Measurements from ENCODE around the gene ASAP3. TPM values are rescaled to one million over a fixed set of nuclear protein-coding genes. Genes with fewer than 3 reads are reported as not detected.

Gene ASAP3
- total and polyA plus RNA-seq, 9 of the 15 experiments (the other 6 are each of a cell fraction or from before 2014, with no cell fraction given), result 1.7 to 31.2 (median 17.4) TPM

DNA sequence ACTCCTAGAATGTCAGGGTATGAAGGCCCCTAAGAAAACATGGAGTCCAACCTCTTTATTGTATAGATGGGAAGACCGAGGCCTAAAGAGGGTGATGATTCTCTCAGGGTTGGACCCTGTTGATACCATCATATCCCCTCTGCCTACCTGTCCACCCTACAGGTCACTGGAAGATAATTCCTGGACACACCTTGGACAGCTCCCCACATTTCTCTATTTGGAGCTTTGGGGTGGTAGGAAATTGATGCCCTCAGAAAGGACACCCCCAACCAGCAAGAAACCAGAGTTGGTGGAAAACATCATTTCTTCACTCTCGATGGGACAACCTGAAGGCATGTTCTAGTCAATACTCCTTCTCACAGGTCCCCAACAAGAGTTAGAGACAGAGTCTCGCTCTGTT, 56.4 kb downstream of the ASAP3 start:
- no TSS peak for BruUV-seq (replicated peaks)
- intact Hi-C loops (cut with micrococcal nuclease), result loop anchor here (10.0 kb wide), 1 partner anchor 107 kb away; the partner anchor contains the start of gene E2F2
- DNase-seq (ENCODE audit: extremely low read depth in 1 of 4, low spot score in 3 of 4) (no peak), FAIRE-seq (no peak), ATAC-seq (no peak)
- H3K79me2 ChIP-seq (ENCODE audit: control insufficient read depth, insufficient read depth, low read length), result no peaks in the 10 kb centered on the region
- in situ Hi-C loops (cut with MboI), result no loop called here
- H4K20me1 ChIP-seq (replicated peaks; ENCODE audit: control insufficient read depth, insufficient read depth, low read length), result no peaks in the 10 kb centered on the region
- no peak overlapping the region for H3K9ac ChIP-seq (ENCODE audit: insufficient read depth in 1 of 2, low read depth in 2 of 2, low read length in 2 of 2)
- TF ChIP-seq ZNF644 (tag; IDR thresholded peaks at IDR 0.05; ENCODE audit: low read depth), result no peak
- TF ChIP-seq, protein P1, sequence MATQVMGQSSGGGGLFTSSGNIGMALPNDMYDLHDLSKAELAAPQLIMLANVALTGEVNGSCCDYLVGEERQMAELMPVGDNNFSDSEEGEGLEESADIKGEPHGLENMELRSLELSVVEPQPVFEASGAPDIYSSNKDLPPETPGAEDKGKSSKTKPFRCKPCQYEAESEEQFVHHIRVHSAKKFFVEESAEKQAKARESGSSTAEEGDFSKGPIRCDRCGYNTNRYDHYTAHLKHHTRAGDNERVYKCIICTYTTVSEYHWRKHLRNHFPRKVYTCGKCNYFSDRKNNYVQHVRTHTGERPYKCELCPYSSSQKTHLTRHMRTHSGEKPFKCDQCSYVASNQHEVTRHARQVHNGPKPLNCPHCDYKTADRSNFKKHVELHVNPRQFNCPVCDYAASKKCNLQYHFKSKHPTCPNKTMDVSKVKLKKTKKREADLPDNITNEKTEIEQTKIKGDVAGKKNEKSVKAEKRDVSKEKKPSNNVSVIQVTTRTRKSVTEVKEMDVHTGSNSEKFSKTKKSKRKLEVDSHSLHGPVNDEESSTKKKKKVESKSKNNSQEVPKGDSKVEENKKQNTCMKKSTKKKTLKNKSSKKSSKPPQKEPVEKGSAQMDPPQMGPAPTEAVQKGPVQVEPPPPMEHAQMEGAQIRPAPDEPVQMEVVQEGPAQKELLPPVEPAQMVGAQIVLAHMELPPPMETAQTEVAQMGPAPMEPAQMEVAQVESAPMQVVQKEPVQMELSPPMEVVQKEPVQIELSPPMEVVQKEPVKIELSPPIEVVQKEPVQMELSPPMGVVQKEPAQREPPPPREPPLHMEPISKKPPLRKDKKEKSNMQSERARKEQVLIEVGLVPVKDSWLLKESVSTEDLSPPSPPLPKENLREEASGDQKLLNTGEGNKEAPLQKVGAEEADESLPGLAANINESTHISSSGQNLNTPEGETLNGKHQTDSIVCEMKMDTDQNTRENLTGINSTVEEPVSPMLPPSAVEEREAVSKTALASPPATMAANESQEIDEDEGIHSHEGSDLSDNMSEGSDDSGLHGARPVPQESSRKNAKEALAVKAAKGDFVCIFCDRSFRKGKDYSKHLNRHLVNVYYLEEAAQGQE (IDR thresholded peaks at IDR 0.05; ENCODE audit: borderline replicate concordance), result peak; percentile 67
- TF ChIP-seq, protein P1 (CRISPR knock-in tag; IDR thresholded peaks at IDR 0.05; ENCODE audit: low read depth), result no peak
- no peaks in the 10 kb centered on the region for H3K9me1 ChIP-seq (ENCODE audit: control insufficient read depth, insufficient read depth, low read length)
- ChIA-PET CTCF (ENCODE audit: low intra/inter-chr PET ratio) (no interaction called here), POLR2A (no interaction called here)
- H3K27ac ChIP-seq (ENCODE audit: extremely low read depth, low read depth, low read length), result no peak overlapping the region
- WGBS (ENCODE audit: insufficient coverage, low coverage, missing lambda C conversion rate), result 56% methylated on average over 3 of the region's 3 CpGs
- peaks cover 22% of the 10 kb centered on the region; the same call in 2 of the 3 replicates for H3K36me3 ChIP-seq (ENCODE audit: control insufficient read depth, insufficient read depth, low read length)
- no peak overlapping the region for H3K4me2 ChIP-seq (ENCODE audit: insufficient read depth, low read length)
- H2AFZ ChIP-seq (ENCODE audit: low read depth, low read length), result no peak overlapping the region
- H3K4me3 ChIP-seq, result no peak overlapping the region
- peaks cover 6 to 21% of the 10 kb centered on the region in 2 experiments for H3K4me1 ChIP-seq (replicated peaks in 1 of 2; ENCODE audit: control insufficient read depth in 2 of 2, insufficient read depth in 2 of 2, low read length in 2 of 2)
- no peaks in the 10 kb centered on the region for H3K27me3 ChIP-seq (ENCODE audit: control insufficient read depth in 2 of 2, insufficient read depth in 2 of 2, low read length in 2 of 2)
- H3K9me3 ChIP-seq (replicated peaks; ENCODE audit: control insufficient read depth, insufficient read depth, low read depth, low read length), result no peaks in the 10 kb centered on the region
